Measurements from ENCODE around the gene NKAIN4. TPM values are rescaled to one million over a fixed set of nuclear protein-coding genes. Genes with fewer than 3 reads are reported as not detected.

The NKAIN4 gene
- total RNA-seq, 1 donor from 2014 or later = 3.0 TPM

DNA sequence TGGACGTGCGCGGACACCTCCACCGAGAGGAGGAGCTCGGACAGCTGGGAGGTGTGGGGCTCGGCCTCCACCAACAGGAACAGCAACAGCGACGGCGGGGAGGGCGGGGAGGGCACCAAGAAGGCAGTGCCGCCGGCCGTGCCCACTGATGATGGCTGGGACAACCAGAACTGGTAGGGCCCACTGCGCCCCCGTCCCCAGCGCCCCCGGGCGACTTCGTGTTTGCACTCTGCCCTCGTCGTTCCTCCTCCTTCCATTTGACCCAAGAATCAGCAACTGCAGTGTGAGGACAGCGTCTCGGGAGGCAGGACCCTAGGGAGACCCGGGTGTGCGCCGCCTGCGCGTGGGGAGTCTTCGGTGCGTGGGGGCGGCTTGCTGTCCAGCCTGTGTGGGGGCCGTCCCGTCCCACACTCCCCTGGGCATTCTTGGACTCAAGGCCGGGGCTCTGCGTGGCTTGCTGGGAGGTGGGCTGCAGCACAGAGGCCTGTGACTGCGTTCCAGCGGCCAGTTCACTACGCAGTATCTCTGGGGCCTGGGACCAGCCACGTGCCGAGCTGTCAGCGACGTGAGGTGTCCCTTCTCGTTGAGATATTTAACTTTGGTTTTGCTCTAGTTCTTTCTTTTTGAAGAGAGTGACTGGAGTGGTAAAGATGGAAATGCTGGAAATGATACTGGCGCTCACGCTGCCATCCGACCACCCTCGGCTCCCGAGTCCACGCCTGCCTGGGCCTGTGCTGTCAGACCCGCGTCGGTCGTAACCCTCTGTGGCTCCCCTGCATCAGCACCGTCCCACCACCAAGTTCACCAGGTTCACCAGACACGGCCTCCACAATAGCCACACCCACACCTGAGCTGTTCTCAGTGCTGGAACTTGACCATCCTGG is 33.7 kb upstream of the NKAIN4 start:
- DNase-seq (ENCODE audit: low spot score) = no peak
- Mint-ChIP-seq H3K27ac (ENCODE audit: unreplicated experiment) (no peak overlapping the region), H3K36me3 (ENCODE audit: low read depth) (peaks cover 17% of the 10 kb centered on the region), H3K9me3 (ENCODE audit: low read depth) (no peaks in the 10 kb centered on the region), H3K27me3 (ENCODE audit: low read depth) (no peaks in the 10 kb centered on the region), H3K4me3 (ENCODE audit: unreplicated experiment) (no peak overlapping the region), H3K4me1 (ENCODE audit: low read depth) (no peaks in the 10 kb centered on the region)
- TF ChIP-seq CTCF (IDR thresholded peaks at IDR 0.05) = no peak

DNA sequence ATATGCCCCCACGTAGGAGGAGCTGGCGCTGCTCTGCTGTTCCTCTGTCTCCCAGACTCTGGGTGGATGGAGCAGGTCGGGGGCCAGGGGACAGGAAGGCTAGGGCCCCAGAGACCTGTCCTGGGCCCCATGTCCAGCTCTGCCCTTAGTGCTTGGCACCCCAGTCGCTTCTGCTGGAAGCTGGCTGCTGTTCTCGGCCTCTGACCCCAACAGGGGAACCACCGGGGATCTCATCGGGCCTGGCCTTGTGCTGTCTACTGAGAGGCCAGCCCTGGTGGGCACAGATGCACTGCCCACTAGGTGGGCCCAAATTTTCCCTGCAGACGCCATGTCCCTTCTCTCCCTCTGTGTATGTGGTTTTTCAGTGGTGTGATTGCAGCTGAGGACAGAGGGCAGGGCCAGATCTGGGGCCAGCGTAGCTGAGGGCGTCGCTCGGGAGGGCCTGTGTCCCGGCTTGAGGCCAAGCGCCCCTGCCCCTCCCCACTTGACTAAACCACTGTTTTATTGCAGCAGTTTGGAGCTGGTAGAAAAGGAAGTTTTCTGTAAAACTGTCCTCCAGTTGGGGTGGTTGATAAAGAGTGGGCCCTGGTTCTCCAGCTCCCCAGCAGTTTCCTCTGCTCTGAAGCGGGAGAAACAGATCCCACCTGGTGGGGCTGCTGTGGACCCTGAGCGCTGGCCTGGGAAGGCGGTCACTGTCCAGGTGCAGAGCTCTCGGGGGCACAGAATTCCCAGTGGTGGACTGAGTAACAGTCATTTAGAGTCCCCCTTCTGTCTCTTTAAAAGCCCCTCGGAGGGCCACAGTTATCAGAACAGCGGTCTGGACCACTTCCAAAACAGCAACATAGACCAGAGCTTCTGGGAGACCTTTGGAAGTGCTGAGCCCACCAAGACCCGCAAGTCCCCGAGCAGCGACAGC is 32.8 kb upstream of the NKAIN4 start:
- Mint-ChIP-seq H3K27ac (ENCODE audit: unreplicated experiment) (no peak overlapping the region), H3K4me3 (ENCODE audit: unreplicated experiment) (no peak overlapping the region), H3K36me3 (ENCODE audit: low read depth) (peaks cover 20% of the 10 kb centered on the region), H3K4me1 (ENCODE audit: low read depth) (no peaks in the 10 kb centered on the region), H3K9me3 (ENCODE audit: low read depth) (no peaks in the 10 kb centered on the region), H3K27me3 (ENCODE audit: low read depth) (no peaks in the 10 kb centered on the region)
- DNase-seq (ENCODE audit: low spot score) = no peak
- no peak for TF ChIP-seq CTCF (IDR thresholded peaks at IDR 0.05)

DNA sequence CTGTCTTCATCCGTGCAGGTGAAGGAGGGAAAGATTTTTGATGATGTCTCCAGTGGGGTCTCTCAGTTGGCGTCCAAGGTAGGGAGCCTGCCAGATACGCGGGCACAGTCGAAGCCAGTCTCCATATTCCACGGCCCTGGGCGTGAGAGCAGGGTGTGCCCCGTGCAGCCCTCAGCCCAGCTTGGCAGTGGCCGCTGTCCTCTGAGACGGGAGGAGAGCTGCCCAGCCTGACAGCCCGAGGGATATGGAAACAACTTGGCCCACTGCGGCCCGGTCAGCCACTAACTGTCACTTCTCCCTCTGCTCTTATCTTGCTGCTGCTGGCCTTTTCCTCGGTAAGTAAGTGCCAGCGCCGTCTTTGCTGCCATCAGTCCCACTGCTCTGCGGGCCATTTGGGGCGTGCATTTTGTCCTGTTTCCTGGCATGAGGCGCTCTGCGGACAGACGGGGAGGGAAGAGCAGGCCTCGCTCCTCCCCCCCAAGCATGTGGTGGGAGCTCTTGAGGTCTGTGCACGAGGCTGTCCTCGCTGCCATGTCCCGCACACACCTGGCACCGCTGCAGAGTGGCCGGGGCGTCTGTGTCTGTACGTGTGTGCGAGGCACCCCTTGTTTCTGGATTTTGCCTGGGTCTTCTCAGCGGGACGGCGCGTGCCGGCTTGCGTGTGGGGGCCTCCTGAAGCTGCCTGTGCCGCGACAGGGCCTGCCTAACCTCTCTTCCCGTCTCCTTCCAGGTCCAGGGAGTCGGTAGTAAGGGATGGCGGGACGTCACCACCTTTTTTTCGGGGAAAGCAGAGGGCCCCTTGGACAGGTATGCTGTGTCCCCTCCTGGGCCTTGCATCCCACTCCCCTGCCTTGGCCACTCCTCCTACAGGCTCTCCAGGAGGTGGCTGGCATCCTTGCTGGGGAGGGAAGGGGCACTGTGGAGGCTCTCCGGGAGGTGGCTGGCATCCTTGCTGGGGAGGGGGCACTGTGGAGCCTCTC is 31.7 kb upstream of the NKAIN4 start:
- Mint-ChIP-seq H3K4me1 (ENCODE audit: low read depth) (no peaks in the 10 kb centered on the region), H3K27me3 (ENCODE audit: low read depth) (no peaks in the 10 kb centered on the region), H3K27ac (ENCODE audit: unreplicated experiment) (no peak overlapping the region), H3K9me3 (ENCODE audit: low read depth) (no peaks in the 10 kb centered on the region), H3K36me3 (ENCODE audit: low read depth) (peaks cover 22% of the 10 kb centered on the region), H3K4me3 (ENCODE audit: unreplicated experiment) (no peak overlapping the region)
- TF ChIP-seq CTCF (IDR thresholded peaks at IDR 0.05) = no peak
- no peak for DNase-seq (ENCODE audit: low spot score)

DNA sequence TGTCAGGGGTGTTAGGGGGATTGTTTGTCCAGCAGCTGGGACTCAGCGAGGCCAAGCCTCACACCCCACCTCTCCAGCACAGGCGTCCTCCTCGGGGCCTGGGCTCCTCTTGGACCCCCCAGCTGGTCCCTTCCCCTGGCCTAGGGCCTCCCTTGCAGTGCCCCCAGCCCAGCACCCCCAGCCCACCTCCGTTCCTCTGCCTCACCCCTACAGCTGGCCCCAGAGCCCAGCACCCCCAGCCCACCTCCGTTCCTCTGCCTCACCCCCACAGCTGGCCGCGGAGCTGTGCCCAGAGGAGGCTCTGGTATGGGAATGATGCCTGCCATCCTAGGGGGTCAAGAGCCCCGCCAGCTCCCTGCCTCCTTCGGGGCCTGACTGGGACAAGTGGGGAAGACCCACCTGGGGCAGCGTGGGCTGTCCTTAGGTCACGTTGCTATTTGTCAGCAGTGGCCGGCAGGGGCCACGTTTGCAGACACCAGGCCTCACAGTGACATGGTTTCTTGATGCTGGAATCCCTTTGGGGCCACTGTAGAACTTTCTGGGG is 30.8 kb upstream of the NKAIN4 start:
- H3K36me3 Mint-ChIP-seq (ENCODE audit: low read depth) = peaks cover 26% of the 10 kb centered on the region
- no peaks in the 10 kb centered on the region for H3K4me1 Mint-ChIP-seq (ENCODE audit: low read depth)
- H3K4me3 Mint-ChIP-seq (ENCODE audit: unreplicated experiment) = no peak overlapping the region
- H3K9me3 Mint-ChIP-seq (ENCODE audit: low read depth) = no peaks in the 10 kb centered on the region
- no peaks in the 10 kb centered on the region for H3K27me3 Mint-ChIP-seq (ENCODE audit: low read depth)
- no peak for TF ChIP-seq CTCF (IDR thresholded peaks at IDR 0.05)
- DNase-seq (ENCODE audit: low spot score) = no peak
- no peak overlapping the region for H3K27ac Mint-ChIP-seq (ENCODE audit: unreplicated experiment)

All from chondrocyte (in vitro differentiated cells).